GM12878 (cell line): Measurements from ENCODE around the gene LRIT3. TPM values are rescaled to one million over a fixed set of nuclear protein-coding genes. Genes with fewer than 3 reads are reported as not detected.

ENCODE experiments used
- ATAC-seq: fragments of 200-7000 bp; cut with Tn5 transposase; 3 replicates; pipeline ENCODE4 v1.9.1; 2020; ENCODE audit warnings: mild to moderate bottlenecking, moderate library complexity
- BruUV-seq: library from RNA; stranded (reverse); fragments of 400-500 nt; replicated peaks from 2 replicates; lab custom pipeline; 2021; lab: Mats Ljungman, UMichigan
- CTCF ChIA-PET: fragments of 300-600 bp; sonication (Branson Sonifier 250); formaldehyde crosslinking; extraction: SDS; loops from one replicate; lab custom pipeline; 2021; ENCODE audit warnings: inconsistent platforms; lab: Yijun Ruan, JAX
- POLR2A ChIA-PET: fragments of 350-600 bp; formaldehyde crosslinking; extraction: SDS; loops from one replicate; lab custom pipeline; 2021; ENCODE audit warnings: inconsistent platforms; lab: Charles Lee
- RAD21 ChIA-PET: fragments of 300-600 bp; sonication (Branson Sonifier 250); formaldehyde crosslinking; loops from one replicate; lab custom pipeline; 2023; ENCODE audit warnings: antibody characterized with exemption; ENCODE audit not compliant: unreplicated experiment; lab: Charles Lee
- SMC1A ChIA-PET: fragments of 300-600 bp; sonication (Branson Sonifier 250); formaldehyde crosslinking; loops from one replicate; lab custom pipeline; 2023; ENCODE audit not compliant: unreplicated experiment, uncharacterized antibody; lab: Charles Lee
- DNase-seq: peaks from one replicate; pipeline ENCODE4 v3.0.0-alpha.2; 2011; ENCODE audit warnings: low read depth, low spot score
- FAIRE-seq: peaks from 3 replicates; lab custom pipeline; 2011; peaks lifted over from hg19 to GRCh38; lab: Jason Lieb, UNC
- H2AFZ ChIP-seq: 2 replicates; pipeline ENCODE4 v1.6.0; 2011; ENCODE audit warnings: low read depth, low read length, control low read depth; ENCODE audit not compliant: control insufficient read depth
- H3K27ac ChIP-seq: 2 replicates; pipeline ENCODE4 v1.5.1; 2011; ENCODE audit warnings: control low read depth; ENCODE audit not compliant: control insufficient read depth, insufficient read depth
- H3K27me3 ChIP-seq, 2 experiments: replicated peaks in 1 of 2; 2 replicates each; pipeline versions ENCODE4 v1.6.0 to v1.6.1; 2011; ENCODE audit warnings: low read length in 1 of 2; ENCODE audit not compliant: control insufficient read depth in 2 of 2, insufficient read depth in 2 of 2
- H3K36me3 ChIP-seq, 2 experiments: 2 replicates each; pipeline ENCODE4 v1.5.1; 2011; ENCODE audit warnings: low read length in 1 of 2; ENCODE audit not compliant: control insufficient read depth in 2 of 2, insufficient read depth in 2 of 2
- H3K4me1 ChIP-seq: 2 replicates; pipeline ENCODE4 v1.6.1; 2011; ENCODE audit warnings: mild to moderate bottlenecking, low read length, moderate library complexity, mixed read lengths; ENCODE audit not compliant: control insufficient read depth, insufficient read depth
- H3K4me2 ChIP-seq: 2 replicates; pipeline ENCODE4 v1.6.0; 2011; ENCODE audit warnings: control low read depth; ENCODE audit not compliant: control insufficient read depth, insufficient read depth
- H3K4me3 ChIP-seq: fragments of 200-600 bp; sonication (generic); 2 replicates; pipeline ENCODE4 v1.5.1; 2016
- H3K79me2 ChIP-seq: 2 replicates; pipeline ENCODE4 v1.6.0; 2011; ENCODE audit warnings: low read length; ENCODE audit not compliant: control insufficient read depth, insufficient read depth
- H3K9ac ChIP-seq: 2 replicates; pipeline ENCODE4 v1.8.0; 2011; ENCODE audit warnings: low read length, control low read depth, mixed read lengths; ENCODE audit not compliant: control insufficient read depth, insufficient read depth
- H3K9me3 ChIP-seq: replicated peaks from 3 replicates; pipeline ENCODE4 v1.5.1; 2011; ENCODE audit warnings: mild to moderate bottlenecking, low read length; ENCODE audit not compliant: control insufficient read depth, insufficient read depth
- H4K20me1 ChIP-seq: 2 replicates; pipeline ENCODE4 v1.6.0; 2011; ENCODE audit not compliant: control insufficient read depth, insufficient read depth
- ATF3 ChIP-seq: IDR thresholded peaks from 2 replicates; pipeline ENCODE4 v1.6.1; 2011; ENCODE audit warnings: low read depth, mild to moderate bottlenecking, low read length, moderate library complexity, borderline replicate concordance; ENCODE audit errors: extremely low read depth
- ATF7 ChIP-seq: fragments of 450-650 bp; IDR thresholded peaks from 2 replicates; pipeline ENCODE4 v1.6.1; 2016; ENCODE audit warnings: low read depth, mild to moderate bottlenecking
- CEBPB ChIP-seq, 2 experiments: fragments of 150-350 bp in 1 of 2; IDR thresholded peaks; 2 replicates each; pipeline ENCODE4 v1.6.1; 2012 to 2014; ENCODE audit warnings: low read depth in 2 of 2, low read length in 2 of 2, borderline replicate concordance in 1 of 2, inconsistent platforms in 1 of 2
- CEBPZ ChIP-seq: fragments of 150-350 bp; IDR thresholded peaks from 2 replicates; pipeline ENCODE4 v1.6.1; 2016; ENCODE audit warnings: low read depth, low read length
- GATAD2B ChIP-seq: fragments of 450-650 bp; conservative IDR thresholded peaks from 2 replicates; pipeline ENCODE4 v1.6.1; 2017; ENCODE audit warnings: low read depth, mild to moderate bottlenecking, moderate library complexity
- KAT2A ChIP-seq: conservative IDR thresholded peaks from 2 replicates; pipeline ENCODE4 v1.6.1; 2011; ENCODE audit warnings: low read depth, low read length; ENCODE audit not compliant: control insufficient read depth
- MTA3 ChIP-seq: IDR thresholded peaks from 2 replicates; pipeline ENCODE4 v1.6.1; 2012; ENCODE audit warnings: low read length, inconsistent platforms, borderline replicate concordance
- MXI1 ChIP-seq: fragments of 150-350 bp; IDR thresholded peaks from 2 replicates; pipeline ENCODE4 v1.6.1; 2011; ENCODE audit warnings: low read depth, mild to moderate bottlenecking, inconsistent platforms, low read length, improper control_type of control experiment
- NFXL1 ChIP-seq: fragments of 450-650 bp; IDR thresholded peaks from 2 replicates; pipeline ENCODE4 v1.6.1; 2017; ENCODE audit warnings: antibody characterized with exemption, mild to moderate bottlenecking, borderline replicate concordance
- NFYB ChIP-seq: IDR thresholded peaks from 2 replicates; pipeline ENCODE4 v1.6.1; 2011; ENCODE audit warnings: low read depth, mild to moderate bottlenecking, low read length, improper control_type of control experiment, moderate library complexity; ENCODE audit not compliant: insufficient read depth
- RUNX3 ChIP-seq: IDR thresholded peaks from 2 replicates; pipeline ENCODE4 v1.6.1; 2012; ENCODE audit warnings: low read length, inconsistent platforms
- STAT3 ChIP-seq: IDR thresholded peaks from 2 replicates; pipeline ENCODE4 v1.6.1; 2011; ENCODE audit warnings: low read depth, low read length, improper control_type of control experiment
- SUZ12 ChIP-seq: fragments of 200-600 bp; sonication (generic); IDR thresholded peaks from one replicate; pipeline ENCODE4 v1.6.1; 2018; ENCODE audit warnings: antibody characterized with exemption, mild to moderate bottlenecking; ENCODE audit not compliant: unreplicated experiment
- WGBS: methylation state at CpG from one replicate; pipeline ENCODE4 v1.1.6; 2016; ENCODE audit warnings: low lambda C conversion rate; ENCODE audit not compliant: insufficient replicate concordance, insufficient coverage; ENCODE audit errors: missing lambda C conversion rate; 5-methylcytosine and 5-hydroxymethylcytosine counted together
- in situ Hi-C: fragments of 300-500 bp; cut with MboI; formaldehyde crosslinking; loops from 9 replicates; pipeline ENCODE4 v1.14.3; 2018; ENCODE audit warnings: mixed read lengths
- intact Hi-C: fragments of 100-400 bp; cut with micrococcal nuclease; formaldehyde crosslinking; loops from one replicate; pipeline ENCODE4 v1.14.2; 2022; ENCODE audit not compliant: unreplicated experiment
- polyA plus RNA-seq, 11 experiments: library from polyadenylated mRNA; depleted of rRNA in 4 of 11; unstranded in 6 of 11; stranded (reverse) in 5 of 11; fragments of >200 nt; fragmentation: Nextera tagmentation in 4 of 11; fragmentation: Illumina TruSeq in 1 of 11; extraction: Ambion mirVana in 4 of 11; extraction: Trizol in 1 of 11; gene quantifications; 1 replicate in 1 of 11; 2 replicates in 10 of 11; pipeline versions ENCODE4 v1.2.1 to v1.2.3, GENCODE V29; 2011 to 2016; ENCODE audit warnings: inconsistent platforms in 2 of 11, missing spikeins in 2 of 11, low read depth in 1 of 11
- total RNA-seq, 4 experiments: library from RNA; depleted of rRNA in 3 of 4; stranded (reverse); fragments of >200 nt in 3 of 4; fragmentation: Illumina TruSeq in 1 of 4; extraction: Trizol in 1 of 4; gene quantifications; 2 replicates each; pipeline versions ENCODE4 v1.2.1 to v1.2.3, GENCODE V29; 2013 to 2021

The LRIT3 gene
- total and polyA plus RNA-seq, 10 of the 15 experiments (the other 5 are each of a cell fraction or from before 2014, with no cell fraction given) = 0.04 to 0.20 (median 0.10) TPM; not detected in 6

GRCh38 chr4:109836985-109837384, 10.9 kb upstream of the LRIT3 start:
- H3K36me3 ChIP-seq = no peaks in the 10 kb centered on the region; a peak in 1 of 4 replicates
- POLR2A ChIA-PET = no interaction called here
- H3K4me2 ChIP-seq = no peak overlapping the region
- H3K9ac ChIP-seq = no peak overlapping the region
- no peak overlapping the region for H3K27ac ChIP-seq
- H2AFZ ChIP-seq = no peak overlapping the region
- H3K4me1 ChIP-seq = no peaks in the 10 kb centered on the region
- DNase-seq (no peak), ATAC-seq (no peak)
- RAD21 ChIA-PET = no interaction called here
- SMC1A ChIA-PET = no interaction called here
- CTCF ChIA-PET = no interaction called here
- H3K4me3 ChIP-seq = no peak overlapping the region
- 88% methylated on average over 3 of the region's 3 CpGs for WGBS
- TF ChIP-seq ATF3 = no peak
- TF ChIP-seq ATF7 = no peak
- TF ChIP-seq, all 136 proteins: peak for 0
- no peaks in the 10 kb centered on the region for H3K79me2 ChIP-seq
- FAIRE-seq = no peak
- in situ Hi-C loops (no loop called here), intact Hi-C loops (loop anchor here (10.0 kb wide), 1 partner anchor 138 kb away; no protein-coding TSS in a partner anchor)
- H4K20me1 ChIP-seq = no peaks in the 10 kb centered on the region
- H3K27me3 ChIP-seq = no peaks in the 10 kb centered on the region
- no TSS peak for BruUV-seq
- H3K9me3 ChIP-seq = no peaks in the 10 kb centered on the region

- Histone ChIP-seq H3K4me1 (no peaks in the 10 kb centered on the region), H3K9me3 (no peaks in the 10 kb centered on the region), H3K36me3 (no peaks in the 10 kb centered on the region), H2AFZ (no peak overlapping the region), H3K9ac (no peak overlapping the region), H3K4me2 (no peak overlapping the region), H3K79me2 (no peaks in the 10 kb centered on the region), H4K20me1 (no peaks in the 10 kb centered on the region), H3K27me3 (no peaks in the 10 kb centered on the region), H3K4me3 (no peak overlapping the region), H3K27ac (no peak overlapping the region)
- SMC1A ChIA-PET = no interaction called here
- RAD21 ChIA-PET = no interaction called here
- no peak for ATAC-seq
- POLR2A ChIA-PET = no interaction called here
- CTCF ChIA-PET = interaction anchor here (0.6 kb wide), 1 partner anchor 841 kb away, joined by 4 read pairs; no protein-coding TSS in a partner anchor
- in situ Hi-C loops (no loop called here), intact Hi-C loops (no loop called here)
- no peak for TF ChIP-seq CEBPB (IDR thresholded peaks at IDR 0.05; ENCODE audit: borderline replicate concordance in 1 of 2, low read depth in 2 of 2, low read length in 2 of 2)
- no peak for TF ChIP-seq SUZ12
- TF ChIP-seq NFYB = no peak
- no peak for TF ChIP-seq MXI1
- TF ChIP-seq RUNX3 = no peak
- no peak for TF ChIP-seq STAT3
- TF ChIP-seq NFXL1 = no peak
- TF ChIP-seq CEBPZ = no peak
- no peak for TF ChIP-seq GATAD2B
- no peak for TF ChIP-seq KAT2A
- TF ChIP-seq MTA3 = no peak
- DNase-seq = no peak
- FAIRE-seq = no peak
- WGBS = 37% methylated on average over 6 of the region's 6 CpGs
- no TSS peak for BruUV-seq
These were observed 1.4 kb upstream of the LRIT3 start for GRCh38 chr4:109846395-109847098.
